ENCODE measurements around the gene ZDHHC14.
A peak's percentile ranks its signal among the peaks of the same experiment; 100 is the strongest.

ZDHHC14 gene

DNA sequence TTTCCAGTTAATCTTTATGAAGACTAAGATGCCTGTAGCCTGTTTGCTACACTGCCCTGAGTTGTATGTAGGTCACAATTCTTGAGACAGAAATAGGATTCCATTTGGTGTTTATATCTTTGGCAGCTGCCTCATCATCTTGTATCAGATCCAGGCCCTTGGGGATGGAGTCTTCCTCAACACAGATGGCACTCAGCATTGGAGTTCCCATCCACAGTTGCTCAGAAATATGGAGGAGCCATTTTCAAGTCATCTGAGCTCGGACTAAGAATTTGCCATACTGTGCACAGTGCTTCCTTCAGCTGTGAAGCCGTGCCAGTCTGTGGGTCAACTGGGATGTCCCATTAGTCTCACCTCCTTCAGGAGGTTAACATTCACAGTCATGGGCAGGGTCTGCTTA is 156.6 kb downstream of the ZDHHC14 start:
- DNase-seq, result no peak

DNA sequence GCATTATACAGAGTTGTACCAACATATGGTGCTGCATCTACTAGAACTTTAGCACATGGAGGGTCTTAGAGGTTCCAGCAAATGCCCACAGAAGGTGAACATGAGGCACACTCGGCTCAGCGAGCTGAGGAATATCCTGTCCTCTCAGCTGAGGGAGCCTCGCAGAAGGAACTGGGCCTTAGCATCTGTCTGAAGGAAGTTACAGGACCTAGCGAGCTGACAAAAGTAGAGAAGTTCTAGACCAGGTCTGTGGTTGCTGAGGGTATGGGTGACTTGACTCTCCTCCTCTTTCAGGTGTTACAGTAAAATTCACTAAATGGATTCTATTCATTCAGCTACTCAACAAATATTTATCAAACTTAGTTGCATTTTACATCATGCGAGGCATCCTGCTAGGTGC is 157.2 kb downstream of the ZDHHC14 start:
- no peak for DNase-seq

DNA sequence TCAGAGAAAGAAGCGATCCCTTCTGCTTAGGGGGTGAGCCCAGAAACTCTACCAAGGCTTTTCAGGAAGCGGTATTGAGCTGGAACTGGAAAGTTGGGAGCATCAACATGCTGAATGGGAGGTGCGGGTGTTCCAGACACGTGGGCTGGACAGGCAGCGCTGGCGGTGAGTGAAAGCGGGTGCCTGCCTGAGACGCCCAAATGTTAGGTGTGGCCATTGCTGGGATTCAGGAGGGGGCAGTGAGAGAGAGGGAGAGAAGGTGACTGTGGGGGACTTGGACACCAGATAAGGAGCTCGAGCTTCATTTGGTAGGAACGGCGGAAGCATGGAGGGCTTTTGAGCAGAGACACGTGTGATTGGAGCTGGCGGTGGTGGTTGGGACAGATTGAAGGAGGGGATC is 157.7 kb downstream of the ZDHHC14 start:
- DNase-seq, result no peak

- no peak for DNase-seq
Measured at GRCh38 chr6:157539421-157539822, 158.4 kb downstream of the ZDHHC14 start.

DNA sequence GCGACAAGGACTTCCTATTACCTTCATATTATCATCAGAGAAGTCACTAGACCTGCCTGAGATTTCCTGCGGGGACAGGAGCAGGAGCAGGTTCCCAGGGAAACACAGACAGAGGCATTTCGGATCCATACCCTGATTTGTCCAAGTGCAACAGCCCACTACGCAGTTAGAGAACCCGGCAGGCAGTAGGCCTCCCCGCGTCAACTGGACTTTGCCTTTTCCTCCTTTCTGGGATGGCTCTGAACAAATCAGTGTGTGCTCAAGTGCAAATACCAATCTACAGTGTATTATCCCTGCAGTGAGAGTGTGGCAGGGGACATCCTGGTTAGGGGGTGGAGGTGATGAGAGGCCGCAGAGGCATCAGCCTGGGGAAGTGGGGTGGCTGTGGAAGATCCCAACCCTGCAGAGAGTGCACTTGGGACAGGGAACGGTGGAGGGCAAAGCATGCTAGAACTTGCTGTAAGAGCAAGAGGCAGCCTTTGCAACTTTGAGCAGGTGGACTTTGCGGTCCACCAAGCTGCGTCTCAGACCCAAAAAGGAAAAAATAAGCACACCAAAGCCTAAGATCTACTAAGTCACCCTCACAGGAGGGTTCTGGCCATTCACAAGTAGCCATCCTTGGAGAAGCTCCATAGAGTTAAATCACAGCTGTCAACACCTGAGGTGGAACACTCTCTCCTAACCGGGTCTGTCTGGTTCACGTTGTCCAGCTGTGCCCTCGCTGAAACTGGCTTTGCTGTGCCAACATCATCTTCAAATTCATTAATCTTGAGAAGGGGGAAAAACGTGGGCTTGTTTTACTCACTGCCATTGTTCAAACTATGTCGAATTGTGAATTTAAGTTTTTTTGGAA is 159.1 kb downstream of the ZDHHC14 start:
- no peak for DNase-seq

- no peak for DNase-seq
Measured at GRCh38 chr6:157541618-157542413, 160.8 kb downstream of the ZDHHC14 start.

DNA sequence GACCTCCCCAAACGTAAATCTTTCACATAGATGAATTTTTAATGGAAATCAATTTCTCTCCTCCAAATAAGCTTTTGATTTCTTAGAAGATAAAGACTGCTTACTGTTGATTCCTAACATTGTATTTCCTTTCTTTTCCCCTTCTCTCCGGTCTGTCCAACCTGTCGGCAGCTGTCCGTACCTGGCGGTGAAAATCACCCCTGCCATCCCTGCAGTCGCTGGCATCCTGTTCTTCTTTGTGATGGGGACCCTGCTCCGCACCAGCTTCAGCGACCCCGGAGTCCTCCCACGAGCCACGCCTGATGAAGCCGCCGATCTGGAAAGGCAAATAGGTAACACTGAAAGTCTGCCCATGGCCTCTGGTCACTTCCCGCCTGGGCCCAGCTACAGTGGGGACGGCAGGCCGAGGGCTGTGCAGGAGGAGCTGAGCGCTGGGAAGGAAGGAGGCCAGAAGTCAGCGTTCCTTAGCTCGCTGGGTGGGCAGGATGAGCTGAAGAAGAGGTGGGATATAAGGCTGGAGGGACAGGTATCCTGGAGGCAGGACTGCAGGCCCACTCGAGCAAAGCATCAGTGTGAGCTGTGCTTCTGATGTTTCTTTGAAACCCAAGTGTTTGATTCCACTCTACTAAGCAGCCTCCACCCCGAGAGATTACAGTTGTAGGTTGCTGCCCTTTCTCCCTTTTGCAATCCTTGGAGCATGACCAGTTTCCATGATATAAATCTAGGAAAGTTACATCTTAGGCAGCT is 161.6 kb downstream of the ZDHHC14 start:
- DNase-seq, result no peak

GRCh38 chr6:157546321-157546720 is 165.3 kb downstream of the ZDHHC14 start:
- no peak for DNase-seq

DNA sequence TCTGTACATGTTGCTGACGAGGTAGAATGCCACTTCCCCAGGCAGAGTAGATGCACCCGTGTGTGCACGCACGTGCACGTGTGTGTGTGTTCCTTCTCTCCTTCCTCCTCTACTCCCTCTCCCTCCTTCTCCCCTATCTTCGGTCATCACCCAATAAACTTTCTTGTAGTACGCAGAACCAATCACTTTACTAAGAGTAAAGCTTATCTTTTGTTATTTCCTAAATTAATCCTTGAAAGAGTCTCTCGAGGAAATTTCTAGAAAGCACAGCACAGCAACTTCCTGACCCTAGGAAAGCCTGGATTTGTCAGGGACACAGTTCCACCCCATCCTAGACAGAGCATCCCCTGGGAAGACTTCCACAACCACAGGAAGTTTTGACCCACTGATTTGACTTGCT is 166.1 kb downstream of the ZDHHC14 start:
- no peak for DNase-seq

DNA sequence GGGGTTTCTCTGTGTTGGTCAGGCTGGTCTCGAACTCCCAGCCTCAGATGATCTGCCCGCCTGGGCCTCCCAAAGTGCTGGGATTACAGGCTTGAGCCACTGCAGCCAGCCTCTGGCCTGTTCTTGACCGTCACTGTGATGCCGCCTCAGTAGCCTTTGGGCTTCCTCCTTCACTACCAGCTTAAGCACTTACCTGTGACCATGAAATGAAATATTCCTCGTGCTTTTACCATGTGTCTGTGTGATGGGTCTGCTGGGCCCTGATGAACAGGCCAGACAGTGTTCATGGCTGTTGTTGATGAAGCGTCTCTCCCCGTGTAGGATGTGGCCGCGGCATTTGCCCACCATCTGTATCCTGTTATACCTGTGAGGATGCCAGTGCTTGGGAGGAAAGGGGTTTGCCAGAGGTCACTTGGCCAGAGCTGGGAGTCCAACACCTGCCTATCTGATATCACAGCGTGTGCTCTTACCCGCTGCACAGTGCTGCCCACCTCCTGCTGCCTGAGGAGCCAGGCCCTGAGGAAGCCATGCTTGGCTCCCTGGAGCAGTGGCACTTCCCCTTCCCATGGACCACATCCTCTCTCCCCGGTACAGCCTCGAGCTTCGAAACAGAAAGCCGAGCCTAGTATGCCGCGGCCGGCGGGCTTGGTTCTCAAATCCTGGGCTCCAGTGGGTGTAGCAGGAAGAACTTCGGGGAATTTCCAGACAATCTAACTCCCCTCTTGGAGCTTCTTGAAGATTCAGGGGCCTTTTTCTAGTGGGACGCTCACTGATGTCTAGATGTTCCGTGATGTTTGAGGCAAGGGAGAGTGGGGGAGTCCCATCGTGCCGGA is 167.9 kb downstream of the ZDHHC14 start:
- no peak for DNase-seq

DNA sequence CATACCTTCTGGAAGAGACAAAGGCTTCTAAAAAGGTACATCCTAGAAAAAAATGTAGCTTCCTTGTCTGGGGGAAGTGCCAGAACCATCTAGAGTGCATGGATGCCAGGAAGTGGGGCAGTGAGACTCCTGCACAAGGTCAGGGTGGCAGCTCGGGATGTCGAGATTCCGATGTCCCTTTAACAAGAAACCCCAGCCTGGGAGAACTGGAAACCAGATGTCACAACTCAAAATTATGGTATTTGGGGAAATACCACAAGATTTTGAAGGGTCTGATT is 168.4 kb downstream of the ZDHHC14 start:
- no peak for DNase-seq

DNA sequence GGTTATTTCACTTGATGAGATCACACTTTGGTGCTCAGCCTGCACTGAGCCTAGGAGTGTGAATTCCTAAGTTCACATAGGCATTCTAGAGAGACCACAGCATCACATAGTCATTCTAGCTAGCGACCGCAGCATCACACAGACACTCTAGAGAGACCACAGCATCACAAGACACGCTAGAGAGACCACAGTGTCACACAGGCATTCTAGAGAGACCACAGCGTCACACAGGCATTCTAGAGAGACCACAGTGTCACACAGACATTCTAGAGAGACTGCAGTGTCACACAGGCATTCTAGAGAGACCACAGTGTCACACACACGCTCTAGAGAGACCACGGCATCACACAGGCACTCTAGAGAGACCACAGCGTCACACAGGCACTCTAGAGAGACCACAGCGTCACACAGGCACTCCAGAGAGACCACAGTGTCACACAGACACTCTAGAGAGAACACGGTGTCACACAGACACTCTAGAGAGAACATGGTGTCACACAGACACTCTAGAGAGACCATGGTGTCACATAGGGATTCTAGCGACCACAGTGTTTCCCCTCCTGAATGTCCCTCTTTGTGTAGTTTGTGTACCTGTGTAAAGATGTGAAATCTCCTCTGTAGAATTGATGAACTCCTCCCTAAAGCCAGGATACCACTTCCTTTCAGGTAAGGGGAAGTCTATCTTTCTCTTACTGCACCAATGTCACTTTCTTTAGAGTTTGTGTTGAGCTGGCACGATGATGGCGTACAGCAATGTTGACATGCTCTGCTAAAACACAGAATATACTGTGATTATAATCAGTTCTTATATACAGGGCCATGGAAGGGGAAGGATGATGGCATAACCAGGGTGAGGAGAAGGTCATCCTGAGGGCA is 169.4 kb downstream of the ZDHHC14 start:
- DNase-seq, result peak; percentile 63

- no peak for DNase-seq
Measured at GRCh38 chr6:157551041-157551832, 170.2 kb downstream of the ZDHHC14 start.

- DNase-seq, result no peak
Measured at GRCh38 chr6:157552081-157552747, 171.2 kb downstream of the ZDHHC14 start.

DNA sequence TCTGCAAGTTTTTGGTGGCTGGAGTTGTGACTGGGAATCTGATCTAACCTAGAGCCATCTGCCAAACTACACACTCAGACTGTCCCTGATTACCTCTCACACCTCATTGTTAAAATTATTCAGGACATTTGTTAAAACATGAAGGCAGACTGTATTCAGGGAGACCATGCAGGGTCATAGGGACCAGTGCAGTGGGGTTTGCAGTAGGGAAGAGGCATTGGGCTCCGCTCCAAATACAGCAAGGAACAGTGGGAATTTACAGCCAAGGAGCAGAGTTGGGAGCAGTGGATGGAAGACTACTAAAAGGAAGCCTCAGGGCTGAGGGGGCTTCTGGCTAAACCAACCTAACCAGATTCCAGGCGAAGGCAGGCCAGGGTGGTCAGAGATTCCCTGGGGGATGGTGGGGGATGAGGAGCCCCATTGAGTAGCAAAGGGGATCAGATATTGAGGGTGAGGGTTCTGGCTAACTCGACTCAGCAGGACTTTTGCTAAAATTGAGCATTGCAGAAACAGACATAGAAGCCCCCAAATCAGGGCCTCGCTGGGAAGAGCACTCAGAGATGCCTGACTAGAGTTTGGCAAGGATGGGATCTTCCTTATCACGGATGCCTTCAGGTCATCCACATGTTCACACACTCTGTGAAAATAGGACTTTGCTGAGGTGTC is 172.0 kb downstream of the ZDHHC14 start:
- DNase-seq, result no peak

GRCh38 chr6:157554747-157555146 is 173.8 kb downstream of the ZDHHC14 start:
- DNase-seq, result no peak

DNA sequence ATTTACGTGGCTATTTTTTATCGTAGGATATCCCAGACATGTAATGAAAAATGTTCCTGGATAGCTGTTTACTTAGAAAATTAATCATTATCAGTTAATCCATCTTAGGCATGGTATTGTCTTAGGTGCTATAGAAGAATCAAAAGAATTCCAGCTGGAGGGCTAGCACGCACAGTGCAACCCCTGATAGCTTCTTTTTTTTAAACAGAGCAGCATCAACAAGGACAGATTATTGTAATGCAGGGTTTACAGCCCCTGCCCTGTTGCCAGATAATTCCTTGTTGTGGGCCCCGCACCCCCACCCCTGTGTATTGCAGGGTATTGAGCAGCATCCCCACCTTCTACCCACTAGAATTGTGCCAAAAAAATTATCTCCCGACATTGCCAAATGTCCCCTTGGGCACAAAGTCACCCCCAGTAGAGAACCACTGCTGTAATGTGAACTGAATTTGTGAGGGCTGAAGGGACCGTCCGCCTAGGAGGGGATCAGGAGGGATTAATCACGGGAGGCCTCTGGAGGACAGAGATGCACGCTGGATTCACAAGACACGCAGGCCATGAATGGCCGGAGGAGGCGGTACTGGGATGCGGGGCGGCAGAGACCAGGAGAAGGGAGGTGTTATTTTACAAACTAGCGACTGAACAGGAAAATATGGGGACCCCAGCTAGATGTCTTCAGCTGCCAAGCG is 174.6 kb downstream of the ZDHHC14 start:
- no peak for DNase-seq

DNA sequence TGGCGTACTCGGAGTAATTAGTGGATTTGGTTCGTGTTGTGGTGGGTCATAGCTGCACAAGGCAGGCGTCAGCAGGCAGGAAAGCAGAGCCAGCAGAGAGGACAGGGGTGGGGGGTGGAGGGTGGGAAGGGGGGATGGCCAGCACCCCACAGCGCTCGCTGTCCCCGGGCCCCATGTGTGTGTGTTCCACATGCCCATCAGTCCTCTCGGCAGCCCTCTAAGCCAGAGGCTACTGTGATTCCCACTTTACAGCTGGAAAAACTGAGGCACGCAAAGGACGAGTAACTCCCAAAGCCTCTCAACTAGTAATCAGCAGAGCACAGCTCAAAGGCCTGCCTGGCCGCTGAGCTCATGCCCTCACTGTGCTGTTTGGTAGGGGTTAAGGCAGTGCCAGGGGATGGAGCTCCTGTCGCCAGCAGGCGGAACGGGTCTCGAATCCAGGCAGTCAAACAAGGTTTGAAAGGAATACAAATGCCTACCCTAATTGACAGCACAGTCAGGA is 175.2 kb downstream of the ZDHHC14 start:
- no peak for DNase-seq
